ENCODE results near the gene DNAJC16. TPM values are rescaled to one million over a fixed set of nuclear protein-coding genes. Genes with fewer than 3 reads are reported as not detected.

DNAJC16 gene
- total and polyA plus RNA-seq, 4 donors, result 3.3 to 14.2 (median 11.1) TPM

DNA sequence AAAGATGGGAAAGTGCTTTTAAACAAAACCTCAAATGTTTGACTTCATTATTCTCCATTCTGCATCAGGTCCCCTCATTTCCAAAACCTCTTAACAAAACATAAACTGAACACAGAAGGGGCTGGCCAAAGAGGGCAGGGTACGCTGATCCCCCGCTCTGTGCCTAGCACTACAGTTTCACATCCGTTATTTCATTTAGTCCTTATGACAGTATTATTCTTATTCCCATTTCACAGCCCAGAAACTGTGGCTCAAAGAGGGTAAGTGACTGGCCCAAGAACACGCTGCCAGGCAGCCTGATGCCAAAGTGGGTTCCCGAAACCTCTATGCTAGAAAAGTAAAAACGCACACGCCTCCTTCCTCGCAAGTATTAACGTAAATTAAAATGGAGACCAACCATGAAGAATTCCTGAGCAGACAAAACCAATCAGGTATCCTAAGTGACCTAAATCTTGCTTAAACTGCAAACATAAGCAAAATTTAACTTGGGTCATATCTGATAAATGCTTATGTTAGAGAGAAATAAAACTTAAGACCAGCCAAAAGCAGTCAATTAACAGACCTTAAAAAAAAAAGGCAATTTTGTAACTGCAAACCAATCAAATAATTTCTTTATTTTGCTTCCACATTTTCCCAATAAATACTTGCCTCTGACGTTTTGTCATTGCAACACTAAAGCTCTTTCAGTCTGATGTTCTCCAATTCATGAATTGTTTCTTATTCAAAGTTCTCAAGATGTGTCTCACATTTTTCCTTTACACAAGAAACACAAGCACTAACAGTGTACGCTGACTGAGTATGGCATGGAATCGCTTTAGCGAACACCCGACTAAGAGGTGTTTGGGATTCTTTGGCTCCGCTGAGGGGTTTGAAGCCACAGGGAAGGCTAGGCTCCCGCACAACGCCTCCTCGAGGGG, 3.3 kb upstream of the DNAJC16 start:
- Histone ChIP-seq H3K4me1 (ENCODE audit: control insufficient read depth in 4 of 4, insufficient read depth in 4 of 4, low read length in 3 of 4) (peaks cover 3 to 35% (median 24%) of the 10 kb centered on the region in 4 donors), H3K9me3 (ENCODE audit: control insufficient read depth in 4 of 4, low read length in 3 of 4) (no peaks in the 10 kb centered on the region), H3K4me3 (ENCODE audit: low read depth in 1 of 3, low read length in 3 of 3) (peak overlapping the region; percentile 51 to 78 (median 65)), H3K27ac (ENCODE audit: low read depth in 1 of 2, low read length in 2 of 2) (peak overlapping the region; percentile 82 to 99), H3K9ac (ENCODE audit: low read depth in 1 of 2, low read length in 2 of 2) (peak overlapping the region; percentile 78 to 80), H3K36me3 (ENCODE audit: control insufficient read depth in 4 of 4, insufficient read depth in 3 of 4, low read depth in 1 of 4, low read length in 3 of 4) (no peaks in the 10 kb centered on the region), H3K27me3 (ENCODE audit: control insufficient read depth in 4 of 4, insufficient read depth in 4 of 4, low read length in 3 of 4) (no peaks in the 10 kb centered on the region)
- no peak for DNase-seq (ENCODE audit: low spot score)
- TF ChIP-seq, protein P1, sequence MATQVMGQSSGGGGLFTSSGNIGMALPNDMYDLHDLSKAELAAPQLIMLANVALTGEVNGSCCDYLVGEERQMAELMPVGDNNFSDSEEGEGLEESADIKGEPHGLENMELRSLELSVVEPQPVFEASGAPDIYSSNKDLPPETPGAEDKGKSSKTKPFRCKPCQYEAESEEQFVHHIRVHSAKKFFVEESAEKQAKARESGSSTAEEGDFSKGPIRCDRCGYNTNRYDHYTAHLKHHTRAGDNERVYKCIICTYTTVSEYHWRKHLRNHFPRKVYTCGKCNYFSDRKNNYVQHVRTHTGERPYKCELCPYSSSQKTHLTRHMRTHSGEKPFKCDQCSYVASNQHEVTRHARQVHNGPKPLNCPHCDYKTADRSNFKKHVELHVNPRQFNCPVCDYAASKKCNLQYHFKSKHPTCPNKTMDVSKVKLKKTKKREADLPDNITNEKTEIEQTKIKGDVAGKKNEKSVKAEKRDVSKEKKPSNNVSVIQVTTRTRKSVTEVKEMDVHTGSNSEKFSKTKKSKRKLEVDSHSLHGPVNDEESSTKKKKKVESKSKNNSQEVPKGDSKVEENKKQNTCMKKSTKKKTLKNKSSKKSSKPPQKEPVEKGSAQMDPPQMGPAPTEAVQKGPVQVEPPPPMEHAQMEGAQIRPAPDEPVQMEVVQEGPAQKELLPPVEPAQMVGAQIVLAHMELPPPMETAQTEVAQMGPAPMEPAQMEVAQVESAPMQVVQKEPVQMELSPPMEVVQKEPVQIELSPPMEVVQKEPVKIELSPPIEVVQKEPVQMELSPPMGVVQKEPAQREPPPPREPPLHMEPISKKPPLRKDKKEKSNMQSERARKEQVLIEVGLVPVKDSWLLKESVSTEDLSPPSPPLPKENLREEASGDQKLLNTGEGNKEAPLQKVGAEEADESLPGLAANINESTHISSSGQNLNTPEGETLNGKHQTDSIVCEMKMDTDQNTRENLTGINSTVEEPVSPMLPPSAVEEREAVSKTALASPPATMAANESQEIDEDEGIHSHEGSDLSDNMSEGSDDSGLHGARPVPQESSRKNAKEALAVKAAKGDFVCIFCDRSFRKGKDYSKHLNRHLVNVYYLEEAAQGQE (IDR thresholded peaks at IDR 0.05), result peak; percentile 3
- TF ChIP-seq, protein P2, sequence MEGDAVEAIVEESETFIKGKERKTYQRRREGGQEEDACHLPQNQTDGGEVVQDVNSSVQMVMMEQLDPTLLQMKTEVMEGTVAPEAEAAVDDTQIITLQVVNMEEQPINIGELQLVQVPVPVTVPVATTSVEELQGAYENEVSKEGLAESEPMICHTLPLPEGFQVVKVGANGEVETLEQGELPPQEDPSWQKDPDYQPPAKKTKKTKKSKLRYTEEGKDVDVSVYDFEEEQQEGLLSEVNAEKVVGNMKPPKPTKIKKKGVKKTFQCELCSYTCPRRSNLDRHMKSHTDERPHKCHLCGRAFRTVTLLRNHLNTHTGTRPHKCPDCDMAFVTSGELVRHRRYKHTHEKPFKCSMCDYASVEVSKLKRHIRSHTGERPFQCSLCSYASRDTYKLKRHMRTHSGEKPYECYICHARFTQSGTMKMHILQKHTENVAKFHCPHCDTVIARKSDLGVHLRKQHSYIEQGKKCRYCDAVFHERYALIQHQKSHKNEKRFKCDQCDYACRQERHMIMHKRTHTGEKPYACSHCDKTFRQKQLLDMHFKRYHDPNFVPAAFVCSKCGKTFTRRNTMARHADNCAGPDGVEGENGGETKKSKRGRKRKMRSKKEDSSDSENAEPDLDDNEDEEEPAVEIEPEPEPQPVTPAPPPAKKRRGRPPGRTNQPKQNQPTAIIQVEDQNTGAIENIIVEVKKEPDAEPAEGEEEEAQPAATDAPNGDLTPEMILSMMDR (IDR thresholded peaks at IDR 0.05; ENCODE audit: low read depth, low read length, missing input control), result no peak
- 44% methylated on average over 18 of the region's 18 CpGs for WGBS

DNA sequence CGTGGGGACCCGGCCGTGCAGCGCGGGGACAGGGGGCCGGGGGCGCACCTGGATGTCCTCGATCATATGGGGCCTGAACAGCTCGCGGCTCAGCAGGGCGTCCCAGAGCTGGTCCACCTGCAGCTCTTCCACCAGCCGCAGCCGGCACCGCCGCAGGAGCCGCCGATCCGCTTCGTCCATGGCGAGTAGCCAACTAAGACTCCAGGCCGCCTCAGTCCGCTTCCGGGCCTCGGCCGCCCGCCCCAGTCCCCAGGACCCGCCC, 2.7 kb upstream of the DNAJC16 start, which contains the start of gene CASP9:
Gene CASP9 (minus strand): TSS at position 195 of the 262 bp plus-strand sequence. CDS start 15 bp downstream, at position 180.
- Histone ChIP-seq H3K4me3 (ENCODE audit: low read depth in 1 of 3, low read length in 3 of 3) (peak within 1 kb of the TSS; percentile 71 to 78 (median 75)), H3K4me1 (ENCODE audit: control insufficient read depth in 4 of 4, insufficient read depth in 4 of 4, low read length in 3 of 4) (peaks cover 3 to 35% (median 24%) of the 10 kb centered on the region in 4 donors), H3K9me3 (ENCODE audit: control insufficient read depth in 4 of 4, low read length in 3 of 4) (no peaks in the 10 kb centered on the region), H3K27ac (ENCODE audit: low read depth in 1 of 2, low read length in 2 of 2) (peak within 1 kb of the TSS; percentile 98 to 99), H3K27me3 (ENCODE audit: control insufficient read depth in 4 of 4, insufficient read depth in 4 of 4, low read length in 3 of 4) (no peaks in the 10 kb centered on the region), H3K9ac (ENCODE audit: low read depth in 1 of 2, low read length in 2 of 2) (peak within 1 kb of the TSS; percentile 79 to 80), H3K36me3 (ENCODE audit: control insufficient read depth in 4 of 4, insufficient read depth in 3 of 4, low read depth in 1 of 4, low read length in 3 of 4) (no peaks in the 10 kb centered on the region)
- TF ChIP-seq FOXA2 (IDR thresholded peaks at IDR 0.05), result no peak
- TF ChIP-seq SP1 (IDR thresholded peaks at IDR 0.05), result no peak
- no peak for TF ChIP-seq TAF1 (conservative IDR thresholded peaks at IDR 0.05)
- no peak for TF ChIP-seq EGR1 (IDR thresholded peaks at IDR 0.05; ENCODE audit: low read depth in 2 of 2)
- no peak for TF ChIP-seq NR2F2 (IDR thresholded peaks at IDR 0.05)
- TF ChIP-seq YY1 (IDR thresholded peaks at IDR 0.05), result no peak
- TF ChIP-seq, protein P3, sequence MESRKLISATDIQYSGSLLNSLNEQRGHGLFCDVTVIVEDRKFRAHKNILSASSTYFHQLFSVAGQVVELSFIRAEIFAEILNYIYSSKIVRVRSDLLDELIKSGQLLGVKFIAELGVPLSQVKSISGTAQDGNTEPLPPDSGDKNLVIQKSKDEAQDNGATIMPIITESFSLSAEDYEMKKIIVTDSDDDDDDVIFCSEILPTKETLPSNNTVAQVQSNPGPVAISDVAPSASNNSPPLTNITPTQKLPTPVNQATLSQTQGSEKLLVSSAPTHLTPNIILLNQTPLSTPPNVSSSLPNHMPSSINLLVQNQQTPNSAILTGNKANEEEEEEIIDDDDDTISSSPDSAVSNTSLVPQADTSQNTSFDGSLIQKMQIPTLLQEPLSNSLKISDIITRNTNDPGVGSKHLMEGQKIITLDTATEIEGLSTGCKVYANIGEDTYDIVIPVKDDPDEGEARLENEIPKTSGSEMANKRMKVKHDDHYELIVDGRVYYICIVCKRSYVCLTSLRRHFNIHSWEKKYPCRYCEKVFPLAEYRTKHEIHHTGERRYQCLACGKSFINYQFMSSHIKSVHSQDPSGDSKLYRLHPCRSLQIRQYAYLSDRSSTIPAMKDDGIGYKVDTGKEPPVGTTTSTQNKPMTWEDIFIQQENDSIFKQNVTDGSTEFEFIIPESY (IDR thresholded peaks at IDR 0.05), result no peak
- TF ChIP-seq GABPA (IDR thresholded peaks at IDR 0.05 in 1 of 2, conservative IDR thresholded peaks at IDR 0.05 in 1 of 2), result no peak
- no peak for TF ChIP-seq RAD21 (IDR thresholded peaks at IDR 0.05)
- TF ChIP-seq HNF4G (IDR thresholded peaks at IDR 0.05), result no peak
- TF ChIP-seq JUND (IDR thresholded peaks at IDR 0.05), result no peak
- TF ChIP-seq, protein P4, sequence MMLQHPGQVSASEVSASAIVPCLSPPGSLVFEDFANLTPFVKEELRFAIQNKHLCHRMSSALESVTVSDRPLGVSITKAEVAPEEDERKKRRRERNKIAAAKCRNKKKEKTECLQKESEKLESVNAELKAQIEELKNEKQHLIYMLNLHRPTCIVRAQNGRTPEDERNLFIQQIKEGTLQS (IDR thresholded peaks at IDR 0.05), result no peak
- DNase-seq (ENCODE audit: low spot score), result no peak
- WGBS, result under 1% methylated on average over 27 of the region's 27 CpGs
